SK-N-DZ (cell line): ENCODE data around the gene UCP3.

Experiments
- DNase-seq: peaks from one replicate; pipeline ENCODE4 v3.0.0-alpha.2; 2015; ENCODE audit warnings: low spot score

UCP3 gene

GRCh38 chr11:74018331-74019005 lies 9.6 kb upstream of the UCP3 start:
- DNase-seq, result no peak

GRCh38 chr11:74017631-74018030 lies 8.7 kb upstream of the UCP3 start:
- no peak for DNase-seq

DNA sequence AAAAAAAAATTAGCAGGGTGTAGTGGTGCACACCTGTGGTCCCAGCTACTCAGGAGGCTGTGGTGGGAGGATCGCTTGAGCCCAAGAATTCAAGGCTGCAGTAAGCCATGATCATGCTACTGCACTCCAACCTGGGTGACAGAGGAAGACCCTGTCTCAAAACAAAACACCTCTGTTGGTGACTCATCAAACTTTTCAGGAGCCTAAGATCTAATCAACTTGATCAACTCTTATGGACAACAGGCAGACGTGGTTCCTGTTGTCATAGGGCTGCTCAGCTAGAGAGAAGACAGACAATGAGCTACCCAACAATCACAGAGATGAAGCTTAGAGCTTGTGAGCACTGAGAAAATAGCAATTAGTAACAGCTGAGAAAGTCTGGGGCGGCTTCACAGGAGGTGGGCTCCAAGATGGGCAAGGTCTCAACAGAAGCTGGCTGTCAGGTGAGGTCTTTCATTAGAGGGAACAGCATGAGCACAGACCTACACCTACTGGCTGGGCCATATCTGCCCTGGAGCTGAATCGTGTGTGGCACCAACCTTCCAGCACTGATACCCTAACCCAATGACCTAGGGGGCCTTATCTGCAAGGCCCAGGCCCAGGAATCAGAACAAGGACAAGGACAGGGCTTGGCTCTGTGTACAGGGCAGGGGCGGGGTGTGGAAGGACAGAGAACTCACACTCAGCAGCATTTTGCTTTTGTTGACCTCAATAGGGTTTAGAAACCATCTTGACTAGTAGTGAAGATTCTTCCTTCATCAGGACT lies 7.2 kb upstream of the UCP3 start:
- DNase-seq, result no peak

GRCh38 chr11:74014880-74015279 lies 6.0 kb upstream of the UCP3 start:
- DNase-seq, result no peak

DNA sequence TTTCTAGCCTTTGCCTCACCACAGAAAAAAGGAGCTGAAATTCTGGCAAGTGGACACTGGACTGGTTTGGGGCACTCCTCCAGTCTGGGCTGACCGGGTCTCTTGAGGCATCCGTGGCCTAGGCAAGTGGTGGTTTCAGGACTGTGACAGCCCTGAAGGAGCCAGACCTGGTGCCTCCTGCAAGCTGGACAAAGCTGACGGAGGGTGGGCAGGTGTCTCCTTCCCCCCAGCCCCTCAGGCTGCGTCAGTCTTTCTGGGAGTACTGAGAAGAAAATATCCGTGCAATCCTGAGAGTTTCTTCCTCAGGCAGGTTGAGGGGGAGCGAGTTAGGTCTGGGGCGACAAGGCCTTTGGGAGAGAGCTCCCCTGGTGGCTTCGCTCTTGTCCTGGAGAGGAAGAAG lies 4.3 kb upstream of the UCP3 start:
- no peak for DNase-seq

DNA sequence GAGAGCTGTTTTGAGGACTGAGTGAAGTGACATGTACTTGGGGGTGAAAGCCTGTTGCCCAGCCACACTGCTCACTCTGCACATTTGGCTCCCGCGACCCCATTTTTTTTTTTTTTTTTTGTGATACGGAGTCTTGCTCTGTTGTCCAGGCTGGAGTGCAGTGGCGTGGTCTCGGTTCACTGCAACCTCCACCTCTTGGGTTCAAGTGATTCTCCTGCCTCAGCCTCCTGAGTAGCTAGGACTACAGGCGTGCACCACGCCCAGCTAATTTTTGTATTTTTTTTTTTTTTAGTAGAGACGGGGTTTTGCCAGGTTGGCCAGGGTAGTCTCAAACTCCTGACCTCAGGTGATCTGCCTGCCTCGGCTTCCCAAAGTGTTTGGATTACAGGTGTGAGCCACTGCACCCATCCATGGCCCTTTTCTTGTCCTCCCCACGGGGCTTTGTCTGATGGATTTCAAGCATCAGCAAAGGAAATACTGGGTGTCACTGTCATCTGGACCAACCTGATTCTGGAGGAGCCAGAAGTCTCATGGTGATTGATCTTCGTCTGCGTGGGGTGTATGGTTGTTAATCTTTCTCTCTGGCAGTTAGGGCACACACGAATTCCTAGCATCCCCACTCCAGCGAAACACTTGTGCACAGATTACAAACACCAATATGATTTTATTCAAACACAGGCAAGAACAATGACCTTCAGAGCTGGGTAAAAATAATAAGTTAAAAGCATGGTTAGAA lies 3.4 kb upstream of the UCP3 start:
- no peak for DNase-seq

- no peak for DNase-seq
Measured at GRCh38 chr11:74011360-74012073, 2.6 kb upstream of the UCP3 start.

GRCh38 chr11:74010306-74011300 lies 1.7 kb upstream of the UCP3 start:
- DNase-seq, result no peak

- no peak for DNase-seq
Measured at GRCh38 chr11:74009675-74010305, 905 bp upstream of the UCP3 start.

GRCh38 chr11:74009230-74009547 lies 304 bp upstream of the UCP3 start:
- no peak for DNase-seq

DNA sequence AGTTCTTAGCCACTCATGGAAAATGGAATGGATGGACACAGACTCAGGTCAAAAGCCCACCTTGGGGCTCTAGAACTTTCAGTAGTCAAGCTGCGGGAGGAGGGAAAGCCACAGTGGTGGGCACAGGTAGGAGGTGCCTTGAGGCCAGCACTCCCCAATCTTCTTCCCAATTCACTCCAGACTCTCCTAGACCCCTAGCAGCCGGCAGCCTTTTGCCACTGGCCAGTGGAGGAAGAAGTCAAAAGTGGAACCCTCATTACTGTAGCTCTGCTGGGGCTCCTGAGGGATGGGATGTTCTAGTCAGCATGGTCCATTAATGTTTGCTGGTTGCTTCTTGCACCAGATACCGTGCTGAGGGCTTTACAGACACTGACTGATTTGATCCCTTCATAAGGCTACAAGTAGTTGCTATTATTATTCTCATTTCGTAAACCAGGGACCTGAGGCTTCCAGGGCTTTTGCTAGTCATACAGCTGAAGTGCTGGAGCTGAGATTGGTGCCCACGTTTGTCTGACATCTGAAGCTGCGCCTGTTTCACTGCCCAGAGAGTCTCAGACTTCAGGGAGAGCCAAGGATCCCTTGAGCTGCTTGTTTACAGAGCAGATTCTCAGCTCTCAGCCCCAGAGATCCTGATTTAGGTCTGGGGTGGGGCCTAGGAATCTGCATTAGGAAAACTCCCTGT lies 1.1 kb downstream of the UCP3 start:
- no peak for DNase-seq

DNA sequence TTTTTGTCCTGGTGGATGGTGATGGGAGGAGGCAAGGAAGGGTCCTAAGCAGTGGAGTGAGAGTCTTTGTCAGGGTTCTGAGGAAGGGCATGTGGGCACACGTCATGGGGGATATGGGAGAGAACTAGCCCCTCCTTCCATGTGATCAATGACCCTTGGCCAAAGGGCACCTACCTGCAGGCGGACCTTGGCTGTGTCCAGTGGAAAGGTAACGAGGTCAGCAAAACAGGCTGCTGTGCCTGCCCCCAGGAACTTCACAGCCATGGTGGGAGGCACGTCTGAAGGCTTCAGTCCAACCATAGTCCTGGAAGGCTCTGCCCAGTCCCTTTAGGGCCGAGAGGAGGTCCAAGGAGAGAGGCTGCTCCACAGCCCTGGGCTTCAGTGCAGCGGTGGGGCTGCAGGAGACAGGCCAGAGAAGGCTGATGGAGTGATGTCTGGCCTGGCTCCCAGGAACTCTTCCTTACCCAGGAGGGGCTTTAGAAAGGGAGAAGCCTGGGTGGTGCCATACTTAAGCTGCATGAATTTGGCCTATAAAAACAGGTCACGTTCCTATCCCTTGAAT lies 2.1 kb downstream of the UCP3 start:
- DNase-seq, result no peak

GRCh38 chr11:74005721-74006517 lies 3.0 kb downstream of the UCP3 start:
- no peak for DNase-seq

DNA sequence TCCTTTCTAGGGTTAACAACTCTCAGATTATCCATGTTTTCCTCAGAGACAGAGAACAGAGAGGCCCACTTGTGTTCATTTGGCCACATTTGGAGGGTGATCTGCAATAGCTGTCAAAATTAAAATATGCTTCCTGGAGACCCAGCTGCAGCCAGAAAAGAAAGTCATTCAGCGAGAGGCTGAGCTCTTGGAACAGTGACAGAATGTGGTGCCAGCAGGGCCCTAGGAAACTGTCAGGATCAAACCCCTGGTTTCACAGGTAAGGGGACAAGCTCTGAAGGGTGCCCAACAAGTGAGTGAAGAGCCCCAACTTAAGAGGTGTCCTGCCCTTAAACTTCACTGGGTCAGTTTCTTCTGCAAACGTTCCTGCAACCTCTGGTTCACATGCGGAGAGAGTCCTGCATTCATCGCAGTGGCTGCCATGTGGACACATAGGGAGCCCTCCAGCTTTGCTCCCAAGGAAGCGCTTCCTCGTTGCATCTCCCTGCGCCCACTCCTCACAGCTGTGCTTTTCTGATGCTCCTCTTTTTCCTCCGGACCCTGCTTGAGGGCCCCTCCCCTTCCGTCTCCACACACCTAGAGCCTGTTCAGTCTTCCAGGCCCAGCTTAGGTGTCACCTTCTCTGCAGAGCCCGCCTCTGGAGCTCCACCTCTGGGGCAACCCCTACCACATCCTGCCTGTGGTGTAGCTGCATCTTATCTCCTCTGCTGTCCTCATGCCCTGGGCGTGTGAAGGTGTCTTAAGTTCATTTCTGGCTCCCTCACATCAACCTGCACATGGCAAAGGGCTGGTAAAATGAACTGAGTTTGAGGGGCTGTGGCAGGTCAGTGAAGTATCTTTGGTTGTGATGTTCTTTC lies 3.9 kb downstream of the UCP3 start:
- no peak for DNase-seq

GRCh38 chr11:74004046-74004695 lies 4.7 kb downstream of the UCP3 start:
- no peak for DNase-seq

GRCh38 chr11:74002832-74003231 lies 6.1 kb downstream of the UCP3 start:
- DNase-seq, result no peak

GRCh38 chr11:74001822-74002286 lies 7.0 kb downstream of the UCP3 start:
- DNase-seq, result no peak
